GM23248 (cell line): ENCODE results near the gene AGR2. TPM values are rescaled to one million over a fixed set of nuclear protein-coding genes. Genes with fewer than 3 reads are reported as not detected.

Experiments
- DNase-seq: peaks from one replicate; pipeline ENCODE4 v3.0.0-alpha.2; 2015
- H2AFZ ChIP-seq: fragments of 200-600 bp; sonication (generic); 2 replicates; pipeline ENCODE4 v1.6.1; 2016; ENCODE audit warnings: antibody characterized with exemption
- H3F3A ChIP-seq: fragments of 200-600 bp; sonication (generic); 2 replicates; pipeline ENCODE4 v1.6.1; 2016; ENCODE audit warnings: mild to moderate bottlenecking, antibody characterized with exemption, mixed run types; ENCODE audit not compliant: insufficient read depth
- H3K27ac ChIP-seq: fragments of 200-600 bp; sonication (generic); 2 replicates; pipeline ENCODE4 v1.5.1; 2016; ENCODE audit warnings: mild to moderate bottlenecking
- H3K27me3 ChIP-seq: fragments of 200-600 bp; sonication (generic); replicated peaks from 2 replicates; pipeline ENCODE4 v1.6.1; 2016; ENCODE audit warnings: mild to moderate bottlenecking; ENCODE audit not compliant: insufficient read depth
- H3K36me3 ChIP-seq: fragments of 200-600 bp; sonication (generic); 2 replicates; pipeline ENCODE4 v1.6.1; 2016; ENCODE audit warnings: low read depth, mild to moderate bottlenecking
- H3K4me1 ChIP-seq: fragments of 200-600 bp; sonication (generic); 2 replicates; pipeline ENCODE4 v1.6.1; 2016; ENCODE audit warnings: mild to moderate bottlenecking; ENCODE audit not compliant: insufficient read depth
- H3K4me2 ChIP-seq: fragments of 200-600 bp; sonication (generic); one replicate; pipeline ENCODE4 v1.6.1; 2016; ENCODE audit warnings: mild to moderate bottlenecking; ENCODE audit not compliant: unreplicated experiment
- H3K4me3 ChIP-seq: fragments of 200-600 bp; sonication (generic); 2 replicates; pipeline ENCODE4 v1.5.1; 2016; ENCODE audit warnings: mild to moderate bottlenecking
- H3K79me2 ChIP-seq: fragments of 200-600 bp; sonication (generic); 2 replicates; pipeline ENCODE4 v1.6.1; 2016; ENCODE audit warnings: mild to moderate bottlenecking; ENCODE audit not compliant: insufficient read depth
- H3K9ac ChIP-seq: fragments of 200-600 bp; sonication (generic); 2 replicates; pipeline ENCODE4 v1.6.1; 2016; ENCODE audit warnings: mild to moderate bottlenecking
- H3K9me2 ChIP-seq: fragments of 200-600 bp; sonication (generic); 2 replicates; pipeline ENCODE4 v1.6.1; 2016; ENCODE audit warnings: mixed run types, mild to moderate bottlenecking, moderate library complexity; ENCODE audit not compliant: insufficient read depth
- H3K9me3 ChIP-seq: fragments of 200-600 bp; sonication (generic); one replicate; pipeline ENCODE4 v1.6.1; 2017; ENCODE audit warnings: low read depth
- H4K20me1 ChIP-seq: fragments of 200-600 bp; sonication (generic); 2 replicates; pipeline ENCODE4 v1.6.0; 2016; ENCODE audit not compliant: insufficient read depth
- EZH2 ChIP-seq: fragments of 200-600 bp; sonication (generic); IDR thresholded peaks from 2 replicates; pipeline ENCODE4 v1.6.1; 2018; ENCODE audit warnings: antibody characterized with exemption, mild to moderate bottlenecking; ENCODE audit not compliant: insufficient read depth, poor library complexity, severe bottlenecking
- EZH2phosphoT487 ChIP-seq: fragments of 200-600 bp; sonication (generic); IDR thresholded peaks from 2 replicates; pipeline ENCODE4 v1.6.1; 2018; ENCODE audit warnings: antibody characterized with exemption, moderate library complexity, mild to moderate bottlenecking, low read depth; ENCODE audit not compliant: insufficient read depth
- WGBS, 2 experiments: methylation state at CpG; one replicate each; pipeline ENCODE4 v1.1.6; 2015 to 2017; ENCODE audit warnings: low lambda C conversion rate in 2 of 2, low coverage in 1 of 2; ENCODE audit errors: missing lambda C conversion rate in 2 of 2; 5-methylcytosine and 5-hydroxymethylcytosine counted together
- in situ Hi-C: fragments of 300-500 bp; cut with MboI; formaldehyde crosslinking; loops from 2 replicates; pipeline ENCODE4 v1.15.0; 2020
- polyA plus RNA-seq: library from polyadenylated mRNA; unstranded; fragments of >200 nt; fragmentation: Nextera tagmentation; extraction: Ambion mirVana; gene quantifications from 2 replicates; pipeline ENCODE4 v1.2.1, GENCODE V29; 2016
- total RNA-seq: library from RNA; depleted of rRNA; stranded (reverse); fragments of >200 nt; shearing (Covaris generic); gene quantifications from 2 replicates; pipeline ENCODE4 v1.2.3, GENCODE V29; 2014

The AGR2 gene
- total and polyA plus RNA-seq, 2 experiments from 2014 or later: not detected

DNA sequence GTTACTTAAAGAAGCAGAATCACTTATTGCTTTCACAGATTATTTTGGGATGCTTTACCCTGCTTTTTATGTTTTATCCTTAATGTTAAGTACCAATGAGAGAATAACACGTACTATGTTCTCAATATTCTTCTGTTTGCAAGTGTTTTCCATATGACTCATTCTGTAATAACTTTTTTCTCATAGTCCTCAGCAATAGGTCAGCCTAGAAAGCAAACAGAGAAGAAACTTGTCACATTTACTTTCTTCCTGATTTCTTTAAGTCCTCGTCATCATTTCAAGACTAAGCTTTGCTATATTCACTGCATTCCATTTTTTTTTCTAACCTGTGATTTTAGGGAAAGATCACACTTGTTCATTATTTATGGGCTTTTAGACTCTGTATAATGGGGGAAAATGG lies 6.8 kb upstream of the AGR2 start:
- H3K9me3 ChIP-seq: no peaks in the 10 kb centered on the region
- H4K20me1 ChIP-seq: no peaks in the 10 kb centered on the region
- in situ Hi-C loops: no loop called here
- H3F3A ChIP-seq: no peaks in the 10 kb centered on the region
- no peak overlapping the region for H3K9ac ChIP-seq
- H3K4me3 ChIP-seq: no peak overlapping the region
- TF ChIP-seq EZH2phosphoT487: no peak
- no peak for TF ChIP-seq EZH2
- 0 out of 2 replicates have a peak overlapping the region, but pooled peaks have one; percentile 2 for H3K27ac ChIP-seq
- H3K9me2 ChIP-seq: no peaks in the 10 kb centered on the region
- no peaks in the 10 kb centered on the region for H3K36me3 ChIP-seq
- 71 to 74% methylated on average over 2 of the region's 2 CpGs for WGBS, 2 experiments
- H3K27me3 ChIP-seq: no peaks in the 10 kb centered on the region
- DNase-seq: peak; percentile 57
- no peaks in the 10 kb centered on the region for H3K79me2 ChIP-seq
- peak overlapping the region; percentile 17; the same call in 1 of the 2 replicates for H2AFZ ChIP-seq
- peaks cover 7% of the 10 kb centered on the region for H3K4me1 ChIP-seq
- no peak overlapping the region for H3K4me2 ChIP-seq

- H3K79me2 ChIP-seq: no peaks in the 10 kb centered on the region
- H3K9me3 ChIP-seq: no peaks in the 10 kb centered on the region
- H4K20me1 ChIP-seq: no peaks in the 10 kb centered on the region
- no peak overlapping the region for H3K9ac ChIP-seq
- in situ Hi-C loops: no loop called here
- 81 to 87% methylated on average over 5 of the region's 5 CpGs for whole genome bisulfite sequencing, 2 experiments
- no peaks in the 10 kb centered on the region for H3F3A ChIP-seq
- H3K36me3 ChIP-seq: no peaks in the 10 kb centered on the region
- H3K4me1 ChIP-seq: peaks cover 7% of the 10 kb centered on the region
- no peaks in the 10 kb centered on the region for H3K9me2 ChIP-seq
- H3K27me3 ChIP-seq: no peaks in the 10 kb centered on the region
- H3K4me3 ChIP-seq: no peak overlapping the region
- H3K4me2 ChIP-seq: no peak overlapping the region
- no peak for DNase-seq
- H3K27ac ChIP-seq: no peak overlapping the region
- no peak overlapping the region for H2AFZ ChIP-seq
- TF ChIP-seq EZH2 (no peak), EZH2phosphoT487 (no peak)
These were observed 5.8 kb upstream of the AGR2 start for GRCh38 chr7:16810573-16810972.

- H3K27me3 ChIP-seq: no peaks in the 10 kb centered on the region
- no peak for TF ChIP-seq EZH2
- TF ChIP-seq EZH2phosphoT487: no peak
- no peak for DNase-seq
- H3K9ac ChIP-seq: no peak overlapping the region
- H3K36me3 ChIP-seq: no peaks in the 10 kb centered on the region
- H3K9me3 ChIP-seq: no peaks in the 10 kb centered on the region
- no peak overlapping the region for H3K4me3 ChIP-seq
- no peaks in the 10 kb centered on the region for H3F3A ChIP-seq
- in situ Hi-C loops: no loop called here
- H3K27ac ChIP-seq: no peak overlapping the region
- H3K4me1 ChIP-seq: peaks cover 7% of the 10 kb centered on the region
- no peaks in the 10 kb centered on the region for H3K9me2 ChIP-seq
- H3K4me2 ChIP-seq: no peak overlapping the region
- no peak overlapping the region for H2AFZ ChIP-seq
- WGBS, 2 experiments: 47 to 48% methylated on average over 2 of the region's 2 CpGs
- H3K79me2 ChIP-seq: no peaks in the 10 kb centered on the region
- H4K20me1 ChIP-seq: no peaks in the 10 kb centered on the region
These were observed 5.3 kb upstream of the AGR2 start for GRCh38 chr7:16810112-16810511.

DNA sequence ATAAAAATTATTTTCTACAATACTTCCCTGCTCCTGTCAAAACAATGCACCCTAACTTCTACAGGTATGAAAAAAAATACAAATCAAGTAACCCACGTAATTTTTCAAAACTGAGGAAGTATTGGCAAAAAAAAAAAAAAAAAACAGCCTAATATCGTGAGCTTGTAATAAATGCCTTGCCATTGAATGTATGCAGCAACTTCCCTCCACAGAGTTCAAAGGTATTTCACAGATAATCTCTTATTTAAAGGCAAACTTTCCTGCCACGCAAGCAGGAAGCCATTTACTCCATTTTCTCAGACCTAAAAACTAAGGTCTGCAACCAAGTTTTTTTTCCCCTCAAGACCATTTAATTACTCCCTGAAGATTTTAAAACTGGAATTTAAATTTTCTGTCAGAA lies 642 bp upstream of the AGR2 start:
- in situ Hi-C loops: no loop called here
- TF ChIP-seq EZH2phosphoT487: no peak
- TF ChIP-seq EZH2: no peak
- Histone ChIP-seq H3K27ac (no peak overlapping the region), H3K4me3 (no peak overlapping the region), H3F3A (no peaks in the 10 kb centered on the region), H4K20me1 (no peaks in the 10 kb centered on the region), H3K9ac (no peak overlapping the region), H3K9me2 (no peaks in the 10 kb centered on the region), H3K4me2 (no peak overlapping the region), H3K79me2 (no peaks in the 10 kb centered on the region), H3K9me3 (no peaks in the 10 kb centered on the region), H2AFZ (no peak overlapping the region), H3K27me3 (no peaks in the 10 kb centered on the region), H3K36me3 (no peaks in the 10 kb centered on the region), H3K4me1 (no peaks in the 10 kb centered on the region)
- no peak for DNase-seq
- WGBS, 2 experiments: 60 to 65% methylated on average over 3 of the region's 3 CpGs
